Effector CD8-positive, alpha-beta T cell (primary cell): Measurements from ENCODE around the gene SUN1.

Source experiments
- DNase-seq: peaks from one replicate; lab custom pipeline; 2025; lab: John Stamatoyannopoulos, UW

SUN1 gene

GRCh38 chr7:877312-878232, 45.3 kb downstream of the SUN1 start:
- no peak for DNase-seq

DNA sequence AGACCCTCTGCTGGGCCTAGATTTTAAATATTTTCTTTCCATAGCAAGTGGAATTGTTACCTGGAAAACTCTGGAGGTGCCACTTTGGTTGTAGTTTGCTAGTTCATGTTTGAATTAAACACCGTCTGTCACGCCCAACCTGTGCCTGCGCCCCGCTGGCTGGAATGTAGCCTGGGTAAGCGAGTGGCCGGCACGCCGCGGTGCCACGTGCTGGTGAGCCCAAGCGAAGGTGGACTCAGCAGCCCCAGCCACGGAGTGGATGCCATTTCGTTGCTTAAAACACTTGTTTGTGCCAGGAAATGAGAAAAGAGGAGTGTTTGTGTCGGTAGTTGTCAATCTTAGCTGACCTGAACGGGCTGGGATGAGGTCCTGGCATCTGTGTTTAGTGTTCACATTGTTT, 46.8 kb downstream of the SUN1 start:
- DNase-seq = no peak

GRCh38 chr7:879706-880105, 47.4 kb downstream of the SUN1 start:
- DNase-seq = no peak

GRCh38 chr7:880450-880849, 48.2 kb downstream of the SUN1 start:
- no peak for DNase-seq

DNA sequence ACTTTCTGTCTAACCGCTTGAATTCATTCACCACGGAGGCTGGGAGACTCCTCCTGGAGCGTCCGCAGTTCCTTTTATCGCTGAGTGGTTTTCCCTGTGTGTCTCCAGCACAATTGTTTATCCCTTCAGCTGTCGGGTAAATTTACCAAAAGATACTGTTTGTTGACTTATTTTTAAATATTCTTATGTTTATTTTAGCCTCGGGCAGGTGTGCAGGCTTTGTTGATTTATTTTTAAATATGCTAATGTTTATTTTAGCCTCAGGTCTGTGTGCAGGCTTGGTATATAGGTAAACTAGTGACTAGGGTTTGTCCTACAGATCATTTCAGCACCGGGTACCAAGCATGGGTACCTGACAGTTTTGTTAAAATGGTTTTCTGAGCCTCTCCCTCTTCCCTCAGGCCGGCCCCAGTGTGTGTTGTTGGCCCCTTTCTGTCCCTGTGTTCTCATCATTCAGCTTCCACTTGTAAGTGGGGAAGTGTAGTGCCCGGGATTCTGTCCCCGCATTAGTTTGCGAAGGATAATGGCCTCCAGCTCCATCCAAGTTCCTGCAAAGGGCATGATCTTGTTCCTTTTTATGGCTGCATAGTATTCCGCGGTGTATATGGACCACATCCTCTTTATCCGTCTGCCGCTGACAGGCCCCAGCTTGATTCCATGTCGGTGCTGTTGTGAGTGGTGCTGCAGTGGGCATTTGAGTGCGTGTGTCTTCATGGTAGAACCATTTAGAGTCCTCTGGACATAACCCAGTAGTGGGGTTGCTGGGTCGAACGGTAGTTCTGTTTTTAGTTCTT, 49.4 kb downstream of the SUN1 start:
- DNase-seq = no peak

- DNase-seq = no peak
Observed at GRCh38 chr7:882336-883035, 50.2 kb downstream of the SUN1 start.

DNA sequence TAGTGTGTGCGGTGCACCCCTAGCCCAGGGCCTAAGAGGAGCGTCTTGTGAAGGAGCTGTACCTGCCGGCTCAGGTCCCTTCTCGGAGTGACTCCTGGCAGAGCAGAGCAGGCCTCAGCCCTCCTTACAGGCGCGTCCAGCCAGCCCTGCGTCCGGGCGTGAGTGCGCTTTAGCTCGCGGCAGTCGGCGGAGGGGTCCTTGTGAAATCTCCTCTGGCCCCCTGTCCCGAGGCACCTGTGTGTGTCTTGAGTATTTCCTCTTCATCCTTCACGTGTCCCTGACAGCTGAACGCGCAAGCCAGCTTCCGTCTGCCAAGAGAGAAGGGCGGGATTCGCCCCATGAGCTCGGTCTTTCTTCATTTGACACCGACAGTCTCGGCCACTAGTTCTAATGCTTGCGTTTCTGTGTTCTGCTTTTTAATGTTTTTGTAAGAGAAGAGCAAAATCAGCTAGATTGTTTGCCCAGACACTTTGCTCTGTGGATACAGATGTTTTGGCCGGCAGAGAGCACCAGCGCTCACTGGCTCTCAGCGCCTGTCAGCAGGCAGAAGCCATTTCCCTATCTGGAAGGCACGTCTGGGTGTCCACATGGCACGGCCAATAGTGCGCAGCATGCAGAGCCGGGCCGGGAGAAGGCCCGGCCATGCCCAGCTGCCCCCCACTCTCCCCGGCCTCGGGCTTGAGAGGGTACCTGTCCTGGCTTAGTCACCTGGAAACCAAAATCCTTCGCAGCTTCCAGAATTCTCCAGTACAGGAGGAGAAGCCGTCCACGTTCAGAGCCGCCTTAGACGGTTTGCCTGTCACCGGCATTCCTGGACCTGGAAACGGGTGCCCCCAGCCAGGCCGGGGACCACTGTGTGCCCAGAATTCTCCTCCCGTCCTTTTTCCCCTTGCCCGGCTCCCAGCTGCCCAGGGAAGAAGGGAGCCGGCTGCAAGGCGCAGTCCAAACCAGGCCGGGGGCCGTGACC, 51.1 kb downstream of the SUN1 start:
- no peak for DNase-seq

GRCh38 chr7:884191-885003, 52.1 kb downstream of the SUN1 start:
- DNase-seq = no peak

DNA sequence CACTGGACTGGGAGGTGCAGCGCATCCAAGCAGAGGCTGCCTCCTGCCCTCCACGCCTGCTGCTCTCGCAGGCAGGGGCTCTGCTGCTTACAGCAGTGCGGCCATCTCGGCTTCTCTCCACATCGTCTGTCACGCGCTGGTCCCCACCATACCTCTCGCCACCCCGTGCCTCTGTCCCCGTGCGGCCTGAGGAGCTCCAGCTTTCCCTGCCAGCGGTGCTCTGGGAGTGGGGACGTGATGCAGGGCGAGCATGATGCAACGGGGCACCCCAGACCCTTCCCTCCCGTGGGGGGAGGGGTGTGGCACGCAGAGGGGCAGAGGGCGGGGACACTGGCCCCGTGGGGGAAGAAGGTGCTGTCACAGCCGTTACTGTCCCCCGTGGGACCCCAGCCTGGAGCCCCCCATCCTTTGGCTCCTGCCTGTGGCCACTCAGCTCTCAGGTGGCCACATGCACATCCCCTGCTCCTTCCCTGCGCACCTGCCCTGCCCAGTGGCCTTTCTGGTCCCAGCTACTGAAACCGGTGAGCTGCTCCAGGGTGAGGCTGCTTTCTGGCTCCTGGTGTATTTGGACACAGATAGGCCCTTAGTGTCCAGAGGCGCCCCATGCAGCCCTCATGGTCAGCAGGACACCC, 53.1 kb downstream of the SUN1 start:
- DNase-seq = no peak

GRCh38 chr7:885893-886625, 53.8 kb downstream of the SUN1 start:
- DNase-seq = no peak

GRCh38 chr7:886626-887487, 54.6 kb downstream of the SUN1 start:
- DNase-seq = no peak

GRCh38 chr7:887488-887820, 55.2 kb downstream of the SUN1 start:
- no peak for DNase-seq

GRCh38 chr7:888081-889024, 56.1 kb downstream of the SUN1 start:
- no peak for DNase-seq

DNA sequence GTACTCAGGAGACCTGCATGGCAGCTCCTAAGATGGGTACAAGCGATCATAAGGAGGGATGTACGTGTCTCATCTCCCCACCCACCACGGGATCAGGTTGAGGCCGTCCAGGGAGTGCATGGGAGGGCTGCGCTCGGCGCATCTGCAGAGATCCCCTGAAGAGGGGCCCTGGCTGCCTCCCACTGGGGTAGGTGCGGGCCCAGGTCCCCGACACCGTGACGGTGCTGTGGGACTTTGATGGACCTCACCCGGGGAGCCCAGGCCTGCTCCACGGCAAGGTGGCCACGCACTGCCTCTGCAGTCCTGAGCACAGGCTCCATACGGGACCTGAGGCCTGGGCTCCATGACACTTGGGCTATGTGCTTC, 56.7 kb downstream of the SUN1 start:
- DNase-seq = no peak

- DNase-seq = no peak
Observed at GRCh38 chr7:889391-889790, 57.1 kb downstream of the SUN1 start.

- DNase-seq = no peak
Observed at GRCh38 chr7:890868-891267, 58.6 kb downstream of the SUN1 start.

- DNase-seq = no peak
Observed at GRCh38 chr7:891291-891690, 59.0 kb downstream of the SUN1 start.
